GM18511 (cell line): ENCODE results near the gene C1orf21.
"Not testable (repeated sequence)": the region's sequence is repeated elsewhere in the genome, so short reads cannot be mapped to it uniquely, and the experiment has no call there.

ENCODE experiments used
- ATAC-seq: cut with Tn5 transposase; IDR thresholded peaks from one replicate; pipeline ENCODE4 v1.9.1; 2021; ENCODE audit warnings: mild to moderate bottlenecking, moderate library complexity; ENCODE audit not compliant: unreplicated experiment

Gene C1orf21

DNA sequence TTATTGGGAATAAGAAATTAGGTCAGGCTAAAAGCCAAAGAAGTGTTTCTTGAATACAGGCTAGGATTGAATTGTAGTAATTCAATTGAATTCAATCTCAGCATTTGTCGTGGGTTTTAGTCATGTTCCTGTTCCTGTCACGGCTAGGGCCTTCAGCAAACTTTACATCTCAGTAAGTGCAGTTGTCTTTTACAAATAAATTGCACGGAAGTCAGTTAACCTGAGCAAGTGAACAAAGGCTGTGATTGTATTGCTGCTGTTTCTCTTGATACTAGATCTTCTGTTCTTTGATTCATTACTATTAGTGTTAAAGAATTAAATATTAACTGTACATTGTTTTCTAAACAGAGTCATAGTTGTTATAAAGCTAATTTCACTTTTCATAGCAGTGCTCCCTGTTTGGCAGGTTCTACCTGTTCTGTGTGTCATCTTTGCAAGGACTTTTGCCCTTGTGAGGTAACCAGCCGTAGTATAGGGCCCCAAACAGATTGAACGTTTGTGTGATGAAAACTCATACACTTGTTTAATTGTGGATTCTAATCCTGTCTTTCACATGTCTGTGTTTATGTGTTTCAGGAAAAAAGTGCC is 203.4 kb downstream of the C1orf21 start:
- no peak for ATAC-seq

DNA sequence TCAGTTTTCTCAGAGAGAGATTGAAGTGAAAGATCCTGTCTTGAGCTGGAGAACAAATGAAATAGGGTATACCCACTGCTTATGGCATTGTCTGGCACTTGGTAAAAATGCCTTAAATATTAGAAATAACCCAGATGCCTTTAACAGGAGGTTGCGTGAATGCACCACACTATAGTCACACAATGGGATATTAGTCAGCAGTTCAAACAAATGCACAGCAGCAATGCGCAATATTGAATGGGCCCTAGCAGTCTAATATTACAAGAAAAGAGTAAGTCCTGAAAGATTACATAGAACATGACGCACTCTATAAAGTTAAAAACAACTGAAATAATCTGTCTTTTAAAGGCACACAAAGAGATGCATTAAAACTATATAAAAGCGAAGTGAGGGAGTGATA is 206.8 kb downstream of the C1orf21 start:
- no peak for ATAC-seq

DNA sequence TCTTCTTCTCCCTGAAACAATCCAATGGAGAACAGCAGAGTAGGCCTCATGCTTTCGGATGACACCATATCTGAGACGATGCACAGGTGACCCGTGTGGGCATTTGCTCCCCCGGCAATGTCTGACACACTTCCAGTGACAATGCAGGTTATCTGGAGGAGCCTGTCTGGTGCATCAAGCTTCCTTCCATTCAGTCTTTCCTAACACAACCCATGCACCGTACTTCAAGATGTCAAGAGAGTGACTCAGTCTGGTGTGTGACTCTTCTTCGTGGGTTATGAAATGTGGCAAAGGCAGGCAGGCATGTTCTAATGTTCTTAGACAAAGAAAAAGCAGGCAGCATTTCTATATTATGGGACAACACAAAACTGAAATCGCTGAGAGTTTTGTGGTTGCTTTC is 208.8 kb downstream of the C1orf21 start:
- ATAC-seq = no peak

DNA sequence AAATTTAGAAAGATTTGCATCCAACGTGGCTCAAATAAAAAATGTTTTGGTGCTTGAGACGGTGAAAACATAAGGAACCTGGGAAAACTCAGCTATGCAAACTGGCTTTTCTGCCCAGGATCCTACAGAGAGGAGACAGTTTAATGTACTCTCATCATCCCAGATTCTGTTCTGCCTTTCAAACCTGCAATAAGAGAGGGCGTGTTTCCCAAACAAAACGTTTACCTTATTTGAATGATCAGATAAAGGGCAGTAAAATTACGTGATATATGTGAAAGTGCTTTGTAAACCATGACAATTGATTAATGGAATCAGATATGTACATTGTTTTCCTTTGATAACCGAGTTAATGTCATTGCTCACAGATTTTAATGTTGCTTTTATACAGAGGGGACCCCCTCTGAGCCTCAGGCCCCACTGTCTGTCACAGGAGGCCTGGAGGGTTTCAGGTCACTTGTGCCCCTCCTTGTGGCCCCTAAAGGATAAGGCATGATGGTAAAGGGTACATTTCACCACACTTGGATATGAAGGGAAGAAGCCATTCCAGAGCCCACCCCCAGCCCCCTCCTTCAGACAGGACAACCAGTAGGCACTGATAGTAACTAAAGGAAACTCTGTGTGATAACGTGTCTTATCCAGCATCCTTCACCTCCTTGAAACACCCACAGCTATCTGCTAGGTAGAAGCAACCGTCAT is 210.3 kb downstream of the C1orf21 start:
- no peak for ATAC-seq

DNA sequence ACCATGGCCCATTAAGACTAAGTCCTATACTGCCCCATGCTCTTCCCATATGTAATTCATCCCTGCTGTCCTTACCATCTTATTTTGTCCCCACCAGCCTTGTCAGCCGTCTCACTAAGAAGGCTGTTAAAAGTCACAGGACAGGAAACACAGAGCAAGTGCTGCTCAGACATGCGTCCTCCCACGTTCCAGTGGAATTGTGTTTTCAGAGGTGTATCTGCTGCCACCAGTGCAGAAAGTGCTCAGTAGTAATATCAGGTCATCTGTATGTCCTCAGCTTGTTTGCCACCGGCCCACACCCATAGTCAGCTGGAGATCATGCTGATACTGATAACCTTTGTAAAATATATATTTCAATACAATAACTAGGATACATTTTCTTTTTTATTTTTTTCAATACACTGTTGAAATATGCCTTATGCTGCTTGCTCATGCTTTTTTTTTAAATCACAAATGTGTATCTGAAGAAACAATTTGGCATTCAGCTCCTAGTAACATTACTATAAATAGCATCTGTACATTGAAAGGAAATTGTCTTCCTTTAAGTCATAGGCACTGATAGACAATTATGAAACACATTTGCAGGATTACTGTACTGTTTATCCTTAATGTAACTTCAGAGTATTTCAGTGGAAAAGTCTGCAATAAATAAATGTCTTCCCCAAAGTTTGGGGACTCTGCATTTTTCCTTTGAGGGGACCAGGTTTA is 211.0 kb downstream of the C1orf21 start:
- no peak for ATAC-seq

DNA sequence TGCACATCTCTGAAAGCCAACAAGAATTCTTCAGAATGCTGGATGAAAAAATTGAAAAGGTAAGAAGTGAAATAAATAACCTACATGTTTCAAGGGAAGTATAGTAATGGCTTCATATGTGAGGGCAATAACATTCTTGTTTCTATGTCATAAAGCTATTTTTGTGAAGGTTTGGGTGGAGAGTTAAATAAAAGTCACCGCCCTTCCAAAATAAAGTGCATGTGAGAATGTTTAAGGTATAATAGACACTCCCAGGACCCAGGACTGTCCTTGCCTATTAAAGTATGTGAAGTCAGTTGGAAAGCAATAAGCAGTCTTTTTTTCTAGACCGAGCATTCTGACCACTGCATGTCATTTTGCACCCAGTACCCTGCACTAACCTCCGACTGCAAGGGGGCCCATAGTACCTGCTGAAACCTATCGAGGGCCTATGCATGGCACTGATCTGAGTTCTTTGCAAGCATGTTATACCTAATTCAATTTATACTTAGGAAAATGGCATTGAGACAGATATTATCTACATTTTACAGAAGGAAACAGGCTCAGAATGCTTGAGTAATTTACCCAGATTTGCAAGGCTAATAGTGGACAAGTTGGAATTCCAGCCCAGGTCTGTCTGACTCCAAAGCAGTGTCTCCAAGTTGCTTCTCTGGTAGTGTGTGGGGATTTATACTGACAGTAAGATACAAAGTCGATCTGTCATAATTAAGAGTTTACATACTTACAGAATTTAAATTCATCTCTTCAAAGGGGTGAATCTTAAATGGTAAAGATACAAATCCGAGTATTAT is 211.8 kb downstream of the C1orf21 start:
- no peak for ATAC-seq

DNA sequence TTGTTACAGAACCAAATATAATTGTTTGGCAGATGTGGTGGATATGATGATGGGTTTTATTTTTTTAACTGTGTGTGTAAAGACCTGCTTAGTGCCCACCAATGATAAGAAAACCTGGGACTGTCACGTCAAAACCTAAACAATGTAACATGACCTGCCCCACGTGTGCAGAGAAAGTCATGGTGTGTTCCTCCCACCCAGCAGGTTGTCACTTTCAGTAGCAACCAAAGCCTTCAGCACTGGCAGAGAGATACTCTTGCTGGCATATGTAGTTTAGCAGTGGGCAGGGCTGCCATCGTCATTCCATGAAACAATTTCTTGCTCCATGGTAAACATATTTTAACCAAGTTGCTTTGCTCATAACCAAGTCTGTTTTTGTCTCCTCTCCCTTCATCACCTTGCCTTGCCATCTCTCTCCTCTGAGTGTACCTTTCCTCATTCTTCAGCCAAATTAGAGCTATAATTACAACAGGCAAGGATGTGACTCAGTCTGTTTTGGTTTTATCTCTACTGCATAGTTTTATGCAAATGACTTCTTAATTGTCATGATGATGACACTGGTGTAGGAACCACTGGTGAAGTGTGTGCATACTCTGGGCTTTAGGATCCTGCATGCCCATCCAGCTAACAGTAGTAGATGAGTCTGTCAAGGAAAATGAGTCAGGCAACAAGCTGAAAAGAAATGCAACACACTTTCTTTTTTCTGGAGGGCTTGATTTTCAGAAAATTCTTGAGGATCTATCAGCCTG is 217.5 kb downstream of the C1orf21 start:
- ATAC-seq = no peak

DNA sequence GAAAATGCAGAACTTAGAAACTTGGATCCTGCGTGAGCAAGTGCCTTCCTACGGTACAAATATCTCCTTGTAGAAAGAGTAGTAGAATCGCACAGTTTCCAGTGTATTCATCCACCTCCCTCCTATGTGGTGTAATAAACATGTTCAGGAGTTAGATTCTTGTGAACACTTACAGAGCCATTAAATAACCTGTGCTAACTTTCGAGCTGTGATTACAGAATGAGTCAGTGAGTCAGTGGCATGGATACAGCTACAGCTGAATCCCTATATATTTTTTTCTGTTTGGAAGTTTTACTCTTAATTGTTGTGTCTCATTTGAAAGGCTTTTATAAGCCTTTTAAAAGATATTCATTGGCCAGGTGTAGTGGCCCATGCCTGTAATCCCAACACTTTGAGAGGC is 219.1 kb downstream of the C1orf21 start:
- ATAC-seq = no peak

DNA sequence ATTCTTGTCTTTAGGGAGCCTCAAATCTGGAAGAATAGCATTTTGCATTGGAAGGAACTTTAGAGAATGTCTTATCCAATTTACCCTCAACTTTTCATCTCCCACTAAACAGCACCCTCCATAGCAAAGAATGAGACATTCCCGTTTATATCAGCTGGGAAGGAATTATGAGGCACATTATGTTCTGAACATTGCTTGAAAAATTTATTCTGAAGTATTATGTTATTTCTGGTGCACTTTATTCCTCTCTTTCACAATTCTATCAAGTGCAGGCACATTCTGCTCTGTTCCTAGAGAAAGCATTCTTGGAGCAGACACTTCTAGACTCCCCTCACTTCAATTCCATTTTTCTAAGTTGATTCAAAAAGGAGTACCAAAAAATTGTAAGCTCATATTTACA is 220.0 kb downstream of the C1orf21 start:
- ATAC-seq = no peak

DNA sequence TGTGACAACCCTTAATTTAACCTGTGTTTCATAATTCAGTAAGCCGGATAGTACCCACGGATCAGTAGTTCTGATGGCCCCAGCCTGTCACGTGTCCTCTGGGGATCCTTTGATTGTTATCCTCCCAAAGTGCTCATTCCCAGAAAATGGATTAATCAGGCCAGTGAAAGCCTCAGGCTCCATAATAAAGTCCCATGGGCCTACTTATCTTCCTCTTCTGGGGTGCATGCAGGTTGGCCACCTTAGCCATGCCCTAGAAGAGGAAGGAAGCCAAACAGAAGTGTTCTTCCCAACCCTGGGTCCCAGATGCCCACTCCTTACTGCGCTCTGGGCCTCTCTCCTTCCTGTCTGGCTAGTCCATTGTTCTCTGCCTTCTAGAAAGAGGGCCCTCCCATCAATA is 221.8 kb downstream of the C1orf21 start:
- no peak for ATAC-seq

DNA sequence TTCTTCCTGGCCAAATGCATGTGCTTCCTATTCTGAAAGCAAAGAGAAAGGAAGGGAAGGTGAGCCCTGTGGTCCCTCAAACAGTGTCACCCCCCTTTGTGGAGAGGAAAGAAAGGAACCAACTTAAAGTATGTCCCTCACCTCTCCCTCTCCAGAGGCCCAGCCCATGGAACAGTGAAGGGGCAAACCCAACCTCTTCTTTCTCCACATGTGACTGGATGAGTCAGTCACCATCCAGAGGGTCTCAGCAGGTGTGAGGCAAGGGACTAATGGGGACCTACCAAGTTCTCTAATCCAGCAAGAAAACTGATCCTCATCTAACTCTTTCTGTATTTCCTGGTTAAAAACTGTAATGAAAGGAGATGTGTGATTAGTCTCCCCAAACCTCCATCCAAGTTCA is 222.2 kb downstream of the C1orf21 start:
- no peak for ATAC-seq

DNA sequence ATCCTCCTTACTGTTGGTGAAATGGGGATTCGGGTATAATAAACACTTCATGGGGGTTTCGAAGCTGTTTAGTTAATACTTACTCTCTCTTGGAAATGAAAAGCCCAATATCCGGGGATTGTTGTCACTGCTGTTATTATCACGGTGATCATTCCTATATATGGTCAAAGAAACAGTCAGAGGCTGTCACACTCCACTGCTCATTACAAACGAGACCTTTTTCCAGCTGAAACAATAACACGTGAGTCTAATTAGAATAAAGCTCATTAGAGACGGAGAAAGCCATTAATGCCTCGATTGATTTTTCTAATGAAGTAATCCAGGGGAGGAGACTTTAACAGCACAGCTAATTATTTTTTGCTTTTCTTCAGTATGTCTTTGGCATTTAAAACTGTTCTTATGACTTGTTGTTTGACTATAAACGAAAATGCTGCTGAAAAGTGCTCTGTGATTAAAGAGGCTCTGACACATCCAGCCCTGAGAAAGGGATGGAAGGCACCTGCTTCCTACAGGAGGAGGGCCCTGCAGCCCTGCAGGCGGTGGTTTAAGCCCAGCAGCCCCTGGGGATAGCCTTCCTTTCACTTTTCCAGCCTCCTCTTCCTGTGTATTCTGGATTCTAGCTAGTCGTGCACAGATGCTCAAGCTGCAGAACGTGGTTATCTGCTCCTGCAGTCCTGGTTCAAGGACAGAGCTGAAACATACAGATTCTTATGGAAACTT is 224.2 kb downstream of the C1orf21 start:
- no peak for ATAC-seq

DNA sequence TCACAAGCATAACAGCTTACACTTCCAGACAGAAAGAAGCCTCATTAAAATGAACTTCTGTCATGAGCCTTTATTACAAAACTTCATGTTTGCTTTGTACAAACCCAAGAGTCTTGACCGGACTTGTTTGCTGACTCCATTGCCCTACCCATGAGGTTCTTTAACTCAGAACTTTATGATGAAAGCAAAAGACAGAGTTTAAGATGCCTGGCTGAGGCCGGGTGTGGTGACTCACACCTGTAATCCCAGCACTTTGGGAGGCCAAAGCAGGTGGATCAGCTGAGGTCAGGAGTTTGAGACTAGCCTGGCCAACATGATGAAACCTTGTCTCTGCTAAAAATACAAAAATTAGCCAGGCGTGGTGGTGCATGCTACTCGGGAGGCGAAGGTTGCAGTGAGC is 225.4 kb downstream of the C1orf21 start:
- not testable (repeated sequence) for ATAC-seq

DNA sequence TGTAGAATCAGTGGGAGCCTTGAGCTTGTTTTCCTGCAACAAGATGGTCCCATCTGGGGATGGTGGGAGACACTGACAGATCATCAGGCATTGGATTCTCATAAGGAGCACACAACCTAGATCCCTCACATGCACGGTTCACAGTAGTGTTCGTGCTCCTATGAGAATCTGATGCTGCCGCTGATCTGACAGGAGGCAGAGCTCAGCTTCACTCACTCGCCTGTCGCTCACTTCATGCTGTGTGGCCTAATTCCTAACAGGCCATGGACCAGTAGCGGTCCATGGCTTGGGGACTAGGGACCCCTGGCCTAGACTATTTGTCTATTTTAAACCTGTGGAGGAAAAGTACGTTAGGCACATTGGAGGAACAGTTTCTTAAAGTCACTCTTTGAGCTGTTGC is 227.8 kb downstream of the C1orf21 start:
- ATAC-seq = no peak

DNA sequence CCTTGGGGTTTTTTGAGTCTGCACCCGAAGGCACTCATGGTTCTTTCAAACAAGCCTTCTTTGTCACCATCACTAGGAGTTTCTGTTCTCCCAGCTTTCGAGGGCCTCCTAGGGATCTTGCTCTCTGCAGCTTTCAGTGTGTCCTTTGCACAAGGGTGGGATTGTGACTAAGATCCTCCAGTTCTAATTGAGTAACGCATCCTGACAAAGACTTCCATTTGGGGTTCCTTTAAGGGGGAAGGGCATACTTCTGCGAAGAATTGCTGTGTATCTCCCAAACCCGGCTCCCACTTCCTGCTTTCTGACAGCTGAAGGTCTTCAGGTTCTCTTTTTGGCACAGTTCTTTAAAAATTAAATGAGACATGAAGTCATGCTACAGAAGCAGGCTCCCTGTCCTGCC is 228.5 kb downstream of the C1orf21 start:
- ATAC-seq = no peak

DNA sequence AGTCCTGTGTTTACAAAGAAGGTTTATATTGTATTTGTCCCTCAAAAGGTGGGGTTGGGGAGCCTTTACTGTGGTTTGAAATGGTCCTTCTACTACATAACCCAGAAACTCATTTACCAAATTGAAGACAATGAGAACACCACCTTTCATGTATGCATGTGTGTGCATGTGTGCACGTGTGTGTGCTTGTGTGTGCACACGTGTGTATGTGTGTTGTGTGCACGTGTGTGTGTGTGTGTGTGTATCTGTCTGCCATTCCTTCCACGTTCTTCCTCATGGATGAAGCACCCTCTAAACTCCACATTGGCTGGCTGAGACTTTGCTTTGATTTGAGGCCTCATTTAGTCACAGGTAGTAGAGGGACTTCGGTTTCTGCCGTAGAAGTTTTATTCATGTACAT is 229.7 kb downstream of the C1orf21 start:
- ATAC-seq = no peak

DNA sequence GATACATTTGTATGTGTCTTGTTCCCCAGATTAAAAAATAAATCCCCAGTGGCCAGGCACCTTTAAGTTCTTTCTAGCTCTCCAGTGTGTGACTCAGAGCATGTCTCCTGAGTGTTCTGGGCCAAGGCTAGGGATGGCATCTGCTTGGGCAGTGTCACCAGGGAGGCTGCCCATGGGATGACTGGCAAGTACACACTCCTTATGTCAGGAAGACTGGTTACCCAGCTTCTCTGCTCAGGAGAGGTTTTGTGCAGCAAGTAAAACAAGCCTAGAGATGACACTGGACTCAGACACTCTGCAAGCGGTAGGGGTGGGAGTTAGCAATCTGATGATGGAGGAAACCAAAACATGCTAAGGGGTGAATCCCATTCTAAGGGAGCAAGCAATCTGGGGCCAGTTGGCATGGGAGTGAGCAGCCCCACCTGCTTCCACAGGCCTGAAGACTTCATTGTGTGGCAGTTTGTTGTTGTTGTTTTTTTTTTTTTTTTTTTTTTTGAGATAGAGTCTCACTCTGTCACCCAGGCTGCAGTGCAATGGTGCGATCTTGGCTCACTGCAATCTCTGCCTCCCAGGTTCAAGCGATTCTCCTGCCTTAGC is 230.7 kb downstream of the C1orf21 start:
- no peak for ATAC-seq

DNA sequence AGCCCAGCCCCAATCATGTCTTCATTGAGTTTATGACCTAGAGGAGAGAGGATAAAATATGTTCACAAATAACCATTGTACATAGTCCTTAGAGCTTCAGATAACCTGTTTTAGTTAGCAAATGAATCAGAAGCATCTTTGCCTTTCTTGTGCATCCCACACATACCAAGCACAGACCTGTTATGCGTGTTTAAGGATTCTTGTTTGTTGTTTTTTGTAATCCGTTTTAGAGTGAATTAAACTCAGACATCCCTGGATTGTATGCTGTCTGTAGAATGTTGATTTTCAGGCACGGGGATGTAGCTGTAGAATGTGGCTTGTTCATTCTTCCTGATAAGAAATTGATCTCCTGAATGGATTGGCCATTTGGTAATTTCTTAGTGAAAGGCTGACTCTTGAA is 232.0 kb downstream of the C1orf21 start:
- ATAC-seq = no peak

DNA sequence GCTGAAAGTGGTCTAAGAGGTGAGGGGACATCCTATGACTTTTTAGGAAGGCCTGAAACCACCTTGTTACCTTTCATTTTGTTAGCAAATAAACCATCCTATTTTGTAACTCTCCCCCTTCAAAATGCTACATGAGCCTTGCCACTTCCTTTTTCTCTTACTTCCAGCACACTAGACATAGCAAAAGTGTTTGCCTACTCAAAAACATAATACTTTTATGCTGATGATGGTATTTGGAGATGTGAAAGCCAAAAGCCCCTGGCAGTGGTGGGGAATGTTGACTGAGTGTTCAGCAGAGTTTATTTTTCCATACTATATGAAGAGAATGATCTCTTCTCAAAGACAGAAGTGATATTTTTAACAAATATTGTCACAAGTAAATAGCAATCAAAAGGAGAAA is 233.6 kb downstream of the C1orf21 start:
- no peak for ATAC-seq

DNA sequence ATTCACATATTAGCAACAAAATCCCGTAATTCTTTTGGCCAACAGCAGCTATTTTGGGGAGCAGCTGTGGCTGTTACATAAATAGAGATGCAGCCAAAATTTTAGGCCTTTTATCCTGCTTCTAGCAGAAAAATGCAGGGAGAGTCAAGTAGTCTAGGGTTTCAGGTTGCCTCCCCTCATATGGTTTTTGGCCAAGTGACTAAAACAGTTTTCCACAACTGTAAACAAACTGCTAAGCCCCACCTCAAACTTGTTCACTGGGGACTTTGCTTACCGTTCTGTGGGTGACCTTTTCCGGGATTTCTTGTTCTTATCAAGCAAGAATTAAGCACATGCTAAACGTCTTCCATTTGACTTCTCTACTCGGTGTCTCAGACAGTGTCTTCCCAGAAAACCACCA is 234.4 kb downstream of the C1orf21 start:
- ATAC-seq = no peak
